ENCODE data around the gene CFAP45. TPM values are rescaled to one million over a fixed set of nuclear protein-coding genes. Genes with fewer than 3 reads are reported as not detected.

The CFAP45 gene
- total RNA-seq, 1 donor from 2014 or later: not detected

DNA sequence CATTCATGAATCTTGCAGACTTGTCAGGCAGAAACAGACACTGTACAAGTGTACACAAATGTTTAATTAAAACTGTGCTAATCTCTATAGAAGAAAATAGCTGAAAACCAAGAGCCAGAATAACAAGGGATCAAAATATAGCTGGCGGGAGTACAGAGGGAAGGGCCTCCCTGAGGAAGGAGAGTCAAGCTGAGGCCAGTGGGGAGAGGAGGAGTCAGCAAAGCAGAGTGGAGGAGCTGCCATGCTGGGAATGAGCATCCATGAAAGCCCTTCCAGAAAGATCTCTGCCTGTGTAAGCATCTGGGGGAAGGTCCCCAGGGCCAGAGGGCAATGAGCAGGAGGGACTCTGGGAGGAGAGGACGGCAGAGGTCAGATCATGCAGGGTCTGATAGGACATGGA, 58.2 kb downstream of the CFAP45 start:
- Mint-ChIP-seq H3K4me3 (no peak overlapping the region), H3K27ac (ENCODE audit: unreplicated experiment) (no peak overlapping the region), H3K4me1 (no peaks in the 10 kb centered on the region), H3K36me3 (ENCODE audit: low read depth) (no peaks in the 10 kb centered on the region), H3K27me3 (ENCODE audit: low read depth) (peaks cover 37% of the 10 kb centered on the region), H3K9me3 (no peaks in the 10 kb centered on the region)
- no peak for DNase-seq (ENCODE audit: low read depth, low spot score)
- no peak for TF ChIP-seq CTCF (conservative IDR thresholded peaks at IDR 0.05)

DNA sequence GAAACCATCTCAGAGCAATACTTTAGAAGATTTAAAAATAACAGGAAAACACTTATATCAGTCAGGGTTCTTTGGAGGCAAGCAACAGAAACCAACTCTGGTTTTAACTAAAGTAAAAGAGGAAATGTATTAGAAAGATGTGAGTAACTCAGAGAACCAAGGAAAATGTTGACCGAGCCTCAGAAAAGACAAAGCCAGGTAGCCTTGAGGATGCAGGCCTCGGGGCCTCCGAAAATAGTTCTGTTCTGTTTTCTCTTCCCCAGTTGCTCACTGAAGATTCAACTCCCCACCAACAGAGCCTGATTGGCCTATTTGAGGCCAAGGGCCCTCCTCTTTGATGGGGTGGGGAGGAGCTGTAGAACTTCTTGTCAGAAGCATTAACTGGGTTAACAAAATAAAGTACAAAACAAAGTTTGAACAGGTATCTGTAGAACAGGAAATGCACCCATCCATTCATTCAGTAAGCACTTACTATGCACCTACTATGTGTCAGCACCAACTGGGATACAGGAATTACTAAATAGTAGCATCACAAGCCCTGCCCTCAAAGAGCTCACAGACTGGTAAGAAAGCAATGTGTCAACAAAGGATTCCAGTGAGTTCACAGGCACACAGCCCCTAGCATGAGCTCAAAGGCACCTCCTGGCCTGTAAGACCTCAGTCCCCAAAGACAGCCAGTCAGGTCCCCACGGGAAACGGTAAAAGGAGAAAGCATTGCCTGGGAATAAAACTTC, 60.7 kb downstream of the CFAP45 start:
- no peak overlapping the region for H3K27ac Mint-ChIP-seq (ENCODE audit: unreplicated experiment)
- H3K4me3 Mint-ChIP-seq: no peak overlapping the region
- no peaks in the 10 kb centered on the region for H3K36me3 Mint-ChIP-seq (ENCODE audit: low read depth)
- DNase-seq (ENCODE audit: low read depth, low spot score): no peak
- no peak for TF ChIP-seq CTCF (conservative IDR thresholded peaks at IDR 0.05)
- no peaks in the 10 kb centered on the region for H3K9me3 Mint-ChIP-seq
- peaks cover 24% of the 10 kb centered on the region for H3K27me3 Mint-ChIP-seq (ENCODE audit: low read depth)
- no peaks in the 10 kb centered on the region for H3K4me1 Mint-ChIP-seq

DNA sequence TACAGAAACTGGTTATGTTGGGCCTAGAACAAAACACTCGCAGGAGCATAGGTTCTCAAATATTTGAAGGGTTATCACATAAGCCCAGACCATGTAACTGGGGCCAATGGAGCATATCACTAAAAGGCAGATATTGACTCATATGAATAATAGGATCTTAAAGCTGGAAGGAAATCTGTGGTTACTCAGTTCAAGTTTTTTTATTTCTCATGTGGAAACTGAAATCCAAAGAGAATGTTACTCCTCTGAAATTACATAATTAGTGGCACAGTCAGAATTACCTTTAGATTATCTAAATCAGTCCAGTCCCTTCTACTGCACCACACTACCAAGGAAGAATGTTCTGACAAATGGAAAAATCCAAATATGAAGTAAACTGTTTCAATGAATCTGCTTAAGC, 61.2 kb downstream of the CFAP45 start:
- no peak for TF ChIP-seq CTCF (conservative IDR thresholded peaks at IDR 0.05)
- no peaks in the 10 kb centered on the region for H3K36me3 Mint-ChIP-seq (ENCODE audit: low read depth)
- DNase-seq (ENCODE audit: low read depth, low spot score): no peak
- H3K9me3 Mint-ChIP-seq: no peaks in the 10 kb centered on the region
- no peak overlapping the region for H3K27ac Mint-ChIP-seq (ENCODE audit: unreplicated experiment)
- no peaks in the 10 kb centered on the region for H3K4me1 Mint-ChIP-seq
- peaks cover 20% of the 10 kb centered on the region for H3K27me3 Mint-ChIP-seq (ENCODE audit: low read depth)
- H3K4me3 Mint-ChIP-seq: no peak overlapping the region

DNA sequence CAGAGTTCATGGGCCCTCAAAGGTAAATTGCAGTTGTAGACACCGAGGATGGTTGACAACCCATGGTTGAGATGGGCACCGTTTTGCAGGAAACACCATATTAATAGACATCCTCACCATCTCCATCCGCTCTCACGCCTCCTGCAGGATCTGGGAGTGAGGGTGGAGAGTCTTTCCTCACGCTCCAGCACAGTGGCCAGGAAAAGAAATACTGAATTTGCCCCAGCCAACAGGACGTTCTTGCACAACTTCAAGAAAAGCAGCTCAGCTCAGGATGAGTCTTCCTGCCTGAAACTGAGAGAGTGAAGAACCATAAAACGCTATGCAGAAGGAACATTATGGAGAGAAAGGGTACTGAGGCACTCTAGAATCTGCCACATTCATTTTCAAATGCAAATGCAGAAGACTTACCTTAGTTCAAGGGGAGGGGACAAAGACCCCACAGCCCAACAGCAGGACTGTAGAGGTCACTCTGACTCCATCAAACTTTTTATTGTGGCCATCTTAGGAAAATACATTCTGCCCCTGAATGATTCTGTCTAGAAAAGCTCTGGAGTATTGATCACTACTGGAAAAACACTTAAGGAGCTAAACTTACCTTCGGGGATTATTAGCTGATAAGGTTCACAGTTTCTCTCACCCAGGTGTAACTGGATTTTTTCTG, 64.0 kb downstream of the CFAP45 start:
- no peak overlapping the region for H3K27ac Mint-ChIP-seq (ENCODE audit: unreplicated experiment)
- H3K4me1 Mint-ChIP-seq: peaks cover 3% of the 10 kb centered on the region
- H3K27me3 Mint-ChIP-seq (ENCODE audit: low read depth): peaks cover 14% of the 10 kb centered on the region
- DNase-seq (ENCODE audit: low read depth, low spot score): no peak
- TF ChIP-seq CTCF (conservative IDR thresholded peaks at IDR 0.05): no peak
- H3K4me3 Mint-ChIP-seq: no peak overlapping the region
- H3K36me3 Mint-ChIP-seq (ENCODE audit: low read depth): no peaks in the 10 kb centered on the region
- no peaks in the 10 kb centered on the region for H3K9me3 Mint-ChIP-seq

GRCh38 chr1:159835356-159835755, 64.6 kb downstream of the CFAP45 start:
- Mint-ChIP-seq H3K4me1 (peaks cover 3% of the 10 kb centered on the region), H3K27me3 (ENCODE audit: low read depth) (peaks cover 14% of the 10 kb centered on the region)
- no peak for TF ChIP-seq CTCF (conservative IDR thresholded peaks at IDR 0.05)

More at GRCh38 chr1:159835356-159835755, 64.6 kb downstream of the CFAP45 start:
- H3K4me3 Mint-ChIP-seq: no peak overlapping the region
- H3K27ac Mint-ChIP-seq (ENCODE audit: unreplicated experiment): no peak overlapping the region
- no peaks in the 10 kb centered on the region for H3K36me3 Mint-ChIP-seq (ENCODE audit: low read depth)
- DNase-seq (ENCODE audit: low read depth, low spot score): no peak
- no peaks in the 10 kb centered on the region for H3K9me3 Mint-ChIP-seq
